Activated naive CD8-positive, alpha-beta T cell treated with anti-CD3 and anti-CD28 coated beads, Interleukin-2, amount 50 U/mL, for 24 hours (primary cell): ENCODE measurements around the gene IL21.
"Not testable (repeated sequence)": the region's sequence is repeated elsewhere in the genome, so short reads cannot be mapped to it uniquely, and the experiment has no call there.

ENCODE experiments used
- ATAC-seq: fragments of 150-1000 bp; cut with Tn5 transposase; one replicate; pipeline ENCODE4 v1.10.0; 2021
- DNase-seq: peaks from one replicate; pipeline ENCODE4 v3.0.0; 2021
- H3K27ac Mint-ChIP-seq: one replicate; pipeline ENCODE4 v1.8.0; 2021; ENCODE audit warnings: mild to moderate bottlenecking, mixed read lengths
- H3K27me3 Mint-ChIP-seq: one replicate; pipeline ENCODE4 v1.8.0; 2021; ENCODE audit warnings: mixed read lengths
- H3K36me3 Mint-ChIP-seq: one replicate; pipeline ENCODE4 v1.8.0; 2021; ENCODE audit warnings: low read depth, mixed read lengths
- H3K4me1 Mint-ChIP-seq: one replicate; pipeline ENCODE4 v1.8.0; 2021; ENCODE audit warnings: mixed read lengths
- H3K4me3 Mint-ChIP-seq: one replicate; pipeline ENCODE4 v1.8.0; 2021; ENCODE audit warnings: mild to moderate bottlenecking, moderate library complexity, mixed read lengths
- H3K9me3 Mint-ChIP-seq: one replicate; pipeline ENCODE4 v1.8.0; 2021; ENCODE audit warnings: mixed read lengths

Gene IL21

DNA sequence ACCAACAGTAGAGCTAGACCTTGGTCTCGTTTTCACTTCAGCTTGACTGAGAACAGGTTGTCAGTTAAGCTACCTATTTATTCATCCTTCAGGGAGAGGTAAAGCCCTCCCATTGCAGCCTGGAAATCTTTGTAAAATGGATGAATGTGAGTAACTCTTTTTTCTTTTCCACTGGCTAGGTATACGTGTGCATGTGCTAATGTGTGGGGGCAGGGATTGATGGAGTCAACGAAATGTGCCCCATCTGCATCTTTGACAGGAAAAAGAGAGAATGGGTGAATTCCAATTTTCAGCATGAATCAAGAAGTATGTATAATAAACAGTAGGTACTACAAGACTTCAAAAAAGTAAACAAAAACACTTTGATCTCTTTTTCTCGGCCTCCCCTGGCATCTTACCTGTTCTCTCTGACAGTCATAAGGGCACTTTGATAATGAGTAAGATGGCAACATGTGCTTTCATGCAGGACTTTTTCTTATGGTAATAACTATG is at the start of gene IL21:
Gene IL21 (minus strand): TSS at position 51 of the 492 bp plus-strand sequence. CDS start 55 bp downstream, outside the sequence.
- peak within 1 kb of the TSS; percentile 28 for H3K27ac Mint-ChIP-seq
- H3K36me3 Mint-ChIP-seq: no peaks in the 10 kb centered on the region
- H3K4me3 Mint-ChIP-seq: peak within 1 kb of the TSS; percentile 59
- DNase-seq: no peak
- H3K4me1 Mint-ChIP-seq: peaks cover 23% of the 10 kb centered on the region
- ATAC-seq: no peak
- H3K27me3 Mint-ChIP-seq: peaks cover 8% of the 10 kb centered on the region
- no peaks in the 10 kb centered on the region for H3K9me3 Mint-ChIP-seq

DNA sequence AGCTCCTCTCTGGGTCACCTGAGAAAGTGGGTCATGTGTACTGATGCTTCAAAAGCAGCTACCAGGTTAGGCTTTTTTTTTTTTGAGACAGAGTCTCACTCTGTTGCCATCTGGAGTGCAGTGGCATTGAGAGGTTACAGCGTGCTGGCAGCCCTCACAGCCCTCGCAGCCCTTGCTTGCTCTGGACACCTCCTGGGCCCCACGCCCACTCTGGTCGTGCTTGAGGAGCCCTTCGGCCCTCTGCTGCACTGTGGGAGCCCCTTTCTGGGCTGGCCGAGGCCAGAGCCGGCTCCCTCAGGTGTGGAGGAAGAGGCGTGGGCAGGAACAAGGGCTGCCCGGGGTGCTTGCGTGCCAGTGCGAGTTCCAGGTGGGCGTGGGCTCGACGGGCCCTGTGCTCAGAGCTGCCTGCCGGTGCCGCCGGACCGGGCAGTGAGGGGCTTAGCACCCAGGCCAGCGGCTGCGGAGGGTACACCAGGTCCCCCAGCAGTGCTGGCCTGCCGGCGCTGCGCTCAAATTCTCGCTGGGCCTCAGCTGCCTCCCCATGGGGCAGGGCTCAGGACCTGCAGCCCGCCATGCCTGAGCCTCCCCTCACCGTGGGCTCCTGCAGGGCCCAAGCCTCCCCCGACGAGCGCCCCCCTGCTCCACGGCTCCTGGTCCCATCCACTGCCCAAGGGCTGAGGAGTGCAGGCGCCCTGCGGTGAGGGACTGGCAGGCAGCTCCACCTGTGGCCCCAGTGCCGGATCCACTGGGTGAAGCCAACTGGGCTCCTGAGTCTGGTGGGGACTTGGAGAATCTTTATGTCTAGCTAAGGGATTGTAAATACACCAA is 49.3 kb upstream of the IL21 start:
- H3K27ac Mint-ChIP-seq: peak overlapping the region; percentile 2
- H3K4me1 Mint-ChIP-seq: peaks cover 59% of the 10 kb centered on the region
- ATAC-seq (no peak), DNase-seq (no peak)
- H3K4me3 Mint-ChIP-seq: no peak overlapping the region
- no peaks in the 10 kb centered on the region for H3K9me3 Mint-ChIP-seq
- H3K36me3 Mint-ChIP-seq: no peaks in the 10 kb centered on the region
- no peaks in the 10 kb centered on the region for H3K27me3 Mint-ChIP-seq

DNA sequence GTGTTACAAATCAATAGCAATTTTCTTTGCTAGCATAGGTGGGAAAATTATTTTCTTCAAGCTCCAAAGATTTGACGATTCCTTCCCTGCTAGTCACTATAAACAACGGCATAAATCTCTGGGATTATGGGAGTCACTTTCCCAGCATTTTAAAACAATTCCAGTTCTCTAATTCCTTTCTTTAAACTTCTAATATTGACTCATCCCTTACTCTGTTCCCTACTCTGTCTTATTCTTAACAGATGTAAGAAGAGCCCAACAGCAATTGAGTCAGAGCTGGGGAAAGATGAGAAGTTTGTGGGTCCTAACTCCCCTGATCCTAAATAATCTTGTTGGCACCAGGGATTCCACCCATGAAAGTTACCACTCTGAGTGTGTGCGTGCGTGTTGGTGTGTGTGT is 47.4 kb upstream of the IL21 start:
- no peak for DNase-seq
- Mint-ChIP-seq H3K36me3 (no peaks in the 10 kb centered on the region), H3K4me1 (peaks cover 58% of the 10 kb centered on the region), H3K9me3 (no peaks in the 10 kb centered on the region), H3K27me3 (no peaks in the 10 kb centered on the region), H3K27ac (peak overlapping the region; percentile 53), H3K4me3 (no peak overlapping the region)
- no peak for ATAC-seq

DNA sequence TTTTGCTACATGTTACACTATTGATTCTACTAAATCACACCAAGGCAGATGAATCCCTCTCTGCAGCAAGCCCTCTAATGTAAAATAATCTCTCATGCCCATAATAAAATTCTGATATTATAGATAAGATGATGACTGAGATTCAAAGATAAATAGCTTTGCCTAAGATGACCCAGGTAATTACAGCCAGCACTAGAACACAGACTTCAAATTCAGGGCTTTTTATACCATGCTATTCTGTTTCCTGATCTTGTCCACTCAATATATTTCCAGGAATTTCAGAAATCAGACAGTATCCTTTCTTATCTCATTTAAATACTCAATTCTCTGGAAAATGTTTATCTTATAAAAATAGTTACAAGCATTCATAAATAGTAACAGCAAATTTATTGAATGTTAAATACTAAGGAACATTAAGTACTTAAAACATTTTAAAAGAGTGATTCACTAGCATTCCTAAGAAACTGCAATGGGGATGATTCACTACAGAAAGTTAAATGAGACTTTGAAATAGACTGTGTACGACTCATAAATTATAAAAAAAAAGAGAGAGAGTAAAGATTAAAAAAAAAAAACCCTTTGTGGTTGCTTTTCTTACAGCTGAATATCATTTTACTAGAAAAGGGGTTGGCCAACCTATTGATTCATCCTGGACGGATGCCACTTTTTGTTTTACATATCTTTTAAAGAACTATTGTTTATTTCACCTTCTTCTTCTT is 45.8 kb upstream of the IL21 start:
- H3K27me3 Mint-ChIP-seq: no peaks in the 10 kb centered on the region
- no peak for DNase-seq
- peaks cover 61% of the 10 kb centered on the region for H3K4me1 Mint-ChIP-seq
- H3K9me3 Mint-ChIP-seq: no peaks in the 10 kb centered on the region
- H3K4me3 Mint-ChIP-seq: peak overlapping the region; percentile 28
- peak; percentile 73 for ATAC-seq
- peak overlapping the region; percentile 85 for H3K27ac Mint-ChIP-seq
- H3K36me3 Mint-ChIP-seq: no peaks in the 10 kb centered on the region

DNA sequence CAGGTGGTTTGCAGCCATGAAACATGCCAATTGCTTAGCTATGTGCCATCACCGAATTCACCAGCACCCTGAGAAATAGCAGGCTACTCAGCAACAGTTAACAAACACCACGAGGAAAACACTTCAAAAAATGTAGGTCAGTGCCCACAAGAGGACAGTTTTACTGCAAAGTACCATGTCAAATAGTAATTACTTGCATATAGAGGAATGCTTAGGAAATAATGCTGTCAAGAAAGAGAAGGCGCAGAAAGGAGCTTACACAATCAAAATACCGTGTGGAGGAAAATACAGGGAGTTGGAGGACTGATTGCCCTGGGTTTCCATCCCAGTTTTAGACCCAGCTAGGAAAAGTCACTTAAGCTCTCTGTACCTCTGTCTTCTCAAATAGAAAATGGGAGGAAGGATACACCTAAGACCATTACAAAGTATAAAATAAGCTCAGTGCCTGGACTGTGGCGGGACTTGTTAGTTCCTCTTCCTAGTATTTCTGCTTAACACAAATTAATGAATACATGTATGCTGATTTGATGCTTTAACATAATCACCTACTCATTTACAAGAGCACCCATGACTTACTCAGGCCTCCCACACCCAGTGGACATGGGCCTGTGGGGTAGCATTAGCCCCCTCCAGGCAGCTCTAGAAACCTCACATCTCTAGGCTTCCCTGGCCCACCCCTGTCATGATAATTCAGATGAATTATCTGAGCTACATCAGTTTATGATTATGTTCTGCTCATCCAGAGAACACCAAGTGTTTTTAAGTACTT is 44.5 kb upstream of the IL21 start:
- ATAC-seq: no peak

DNA sequence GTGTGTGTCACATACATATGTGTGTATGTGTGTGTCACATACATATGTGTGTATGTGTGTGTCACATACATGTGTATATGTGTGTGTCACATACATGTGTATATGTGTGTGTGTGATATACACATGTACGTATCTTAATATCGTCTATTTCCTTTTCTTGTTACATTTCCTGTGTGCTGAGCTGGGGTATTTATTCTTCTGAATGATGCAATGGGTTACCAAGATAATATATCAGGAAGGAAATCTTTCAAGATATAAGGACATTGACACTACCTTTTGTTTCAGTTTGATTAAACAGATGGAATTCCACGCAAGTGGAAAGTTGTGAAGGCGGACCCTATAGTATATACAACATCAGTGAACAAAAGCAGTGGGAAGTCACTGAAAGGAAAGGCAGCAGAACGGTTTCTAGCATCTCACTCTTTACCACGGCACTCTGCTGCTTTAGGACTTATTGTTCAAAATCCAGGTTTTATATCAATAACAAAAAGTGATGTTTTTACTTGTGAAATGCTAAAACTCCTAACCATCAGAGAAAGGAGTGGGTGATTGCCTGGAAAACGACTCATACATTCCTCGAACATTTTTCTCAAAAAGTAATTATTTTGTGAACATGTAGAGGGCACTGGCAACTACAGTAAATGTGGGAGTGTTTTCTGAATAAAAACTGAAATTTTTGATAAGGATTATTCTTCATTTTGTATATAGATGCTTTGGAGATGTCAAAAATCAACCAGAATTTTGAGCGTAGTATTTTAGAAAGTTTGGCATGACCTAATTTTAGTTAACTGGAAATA is 43.1 kb upstream of the IL21 start:
- peaks cover 75% of the 10 kb centered on the region for H3K4me1 Mint-ChIP-seq
- H3K27ac Mint-ChIP-seq: peak overlapping the region; percentile 77
- no peaks in the 10 kb centered on the region for H3K36me3 Mint-ChIP-seq
- no peaks in the 10 kb centered on the region for H3K9me3 Mint-ChIP-seq
- ATAC-seq: peak; percentile 26
- peak overlapping the region; percentile 37 for H3K4me3 Mint-ChIP-seq
- no peaks in the 10 kb centered on the region for H3K27me3 Mint-ChIP-seq
- DNase-seq: no peak

More for the DNA sequence above, 44.5 kb upstream of the IL21 start:
- no peaks in the 10 kb centered on the region for H3K27me3 Mint-ChIP-seq
- no peak overlapping the region for H3K4me3 Mint-ChIP-seq
- peaks cover 70% of the 10 kb centered on the region for H3K4me1 Mint-ChIP-seq
- H3K9me3 Mint-ChIP-seq: no peaks in the 10 kb centered on the region
- peak overlapping the region; percentile 85 for H3K27ac Mint-ChIP-seq
- no peak for DNase-seq
- no peaks in the 10 kb centered on the region for H3K36me3 Mint-ChIP-seq

DNA sequence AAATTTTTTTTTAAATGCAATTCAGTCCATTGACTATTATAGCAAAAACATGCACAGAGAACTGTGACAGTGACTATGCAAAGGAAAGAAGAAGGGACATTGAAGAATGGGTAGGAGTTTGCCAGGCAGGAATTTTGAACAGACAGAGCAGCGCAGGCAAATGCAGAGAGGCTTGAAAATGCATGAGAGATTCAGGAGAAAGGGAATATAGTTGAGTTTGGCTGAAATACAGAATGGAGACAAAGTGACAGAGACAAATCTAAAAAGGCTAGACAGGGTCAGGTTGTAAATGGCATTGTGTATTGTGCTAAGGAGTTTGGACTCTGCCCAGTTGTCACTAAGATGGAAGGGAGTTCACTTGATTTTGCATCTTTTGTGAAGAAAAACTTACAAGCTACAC is 42.4 kb upstream of the IL21 start:
- peaks cover 75% of the 10 kb centered on the region for H3K4me1 Mint-ChIP-seq

DNA sequence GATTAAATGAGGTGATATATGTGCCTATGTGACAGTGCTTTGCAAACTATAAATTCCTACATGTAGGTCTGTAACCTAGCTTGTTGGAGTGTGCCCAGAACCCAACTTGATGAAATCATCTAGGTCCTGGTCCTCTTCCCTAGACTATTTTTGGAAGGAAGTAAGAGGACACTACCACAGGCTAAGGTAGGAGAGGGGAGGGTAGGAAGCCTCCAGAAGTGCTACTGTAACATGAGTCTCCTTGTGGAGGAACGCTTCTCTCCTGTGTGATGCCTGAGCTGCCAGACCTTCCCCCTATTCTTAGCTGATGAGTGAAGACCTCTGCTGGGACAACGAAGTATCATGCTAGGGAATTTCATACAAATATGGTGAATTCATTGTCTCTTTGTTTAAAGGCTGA is 41.8 kb upstream of the IL21 start:
- Mint-ChIP-seq H3K4me3 (no peak overlapping the region), H3K9me3 (peaks cover 4% of the 10 kb centered on the region), H3K4me1 (peaks cover 75% of the 10 kb centered on the region), H3K27me3 (no peaks in the 10 kb centered on the region), H3K27ac (peak overlapping the region; percentile 47), H3K36me3 (peaks cover 2% of the 10 kb centered on the region)
- ATAC-seq (no peak), DNase-seq (no peak)

More for the DNA sequence above, 42.4 kb upstream of the IL21 start:
- Mint-ChIP-seq H3K4me3 (no peak overlapping the region), H3K27ac (peak overlapping the region; percentile 47), H3K36me3 (no peaks in the 10 kb centered on the region), H3K9me3 (peaks cover 2% of the 10 kb centered on the region), H3K27me3 (no peaks in the 10 kb centered on the region)
- no peak for DNase-seq
- ATAC-seq: no peak

DNA sequence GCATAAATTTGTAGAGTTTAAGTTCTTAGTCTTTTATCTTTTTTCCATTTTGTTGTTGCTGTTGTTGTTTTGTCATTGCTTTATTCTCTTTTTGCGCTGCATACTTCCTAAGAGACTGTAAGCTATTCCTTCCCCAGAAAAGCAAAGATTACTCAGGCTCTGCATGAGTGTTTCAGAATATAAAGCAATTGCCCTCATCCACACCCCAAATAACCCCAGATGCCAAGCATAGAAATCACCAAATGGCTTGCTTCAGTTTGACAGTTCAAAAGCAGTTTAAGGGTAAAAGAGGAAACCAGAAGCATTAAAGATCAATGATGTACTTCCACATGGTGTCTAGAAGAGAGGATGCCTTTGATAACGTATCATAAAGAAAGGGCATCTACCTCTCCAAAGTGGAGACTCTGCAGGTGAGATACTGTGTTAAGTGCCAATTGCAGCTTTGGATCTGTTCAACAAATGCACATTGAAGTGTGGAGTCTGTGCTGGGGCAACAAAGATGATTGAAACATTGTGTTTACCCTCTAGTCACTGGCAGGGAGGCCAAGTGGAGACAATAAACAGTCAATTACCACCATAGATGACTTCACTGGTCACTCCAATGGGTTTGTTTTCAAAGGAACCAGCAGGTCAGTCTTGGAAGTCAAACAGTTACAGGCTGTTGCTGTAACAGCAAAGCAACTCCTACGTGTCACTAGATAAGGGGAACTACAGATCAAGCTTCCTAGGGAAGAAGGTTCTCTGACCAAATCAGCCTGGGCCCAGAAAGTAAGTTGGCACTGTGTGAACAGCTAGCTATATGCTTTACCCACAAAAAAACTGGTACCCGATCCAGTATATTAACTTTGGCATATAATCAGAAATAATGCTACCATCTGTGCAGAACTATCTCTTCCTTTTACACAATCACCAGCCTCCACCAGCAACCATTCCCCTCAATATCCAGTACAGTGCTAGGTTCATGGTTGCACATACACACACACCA is 40.6 kb upstream of the IL21 start:
- Mint-ChIP-seq H3K4me1 (peaks cover 73% of the 10 kb centered on the region), H3K9me3 (peaks cover 11% of the 10 kb centered on the region), H3K27me3 (no peaks in the 10 kb centered on the region), H3K36me3 (peaks cover 8% of the 10 kb centered on the region), H3K27ac (no peak overlapping the region), H3K4me3 (no peak overlapping the region)
- no peak for DNase-seq
- ATAC-seq: no peak

DNA sequence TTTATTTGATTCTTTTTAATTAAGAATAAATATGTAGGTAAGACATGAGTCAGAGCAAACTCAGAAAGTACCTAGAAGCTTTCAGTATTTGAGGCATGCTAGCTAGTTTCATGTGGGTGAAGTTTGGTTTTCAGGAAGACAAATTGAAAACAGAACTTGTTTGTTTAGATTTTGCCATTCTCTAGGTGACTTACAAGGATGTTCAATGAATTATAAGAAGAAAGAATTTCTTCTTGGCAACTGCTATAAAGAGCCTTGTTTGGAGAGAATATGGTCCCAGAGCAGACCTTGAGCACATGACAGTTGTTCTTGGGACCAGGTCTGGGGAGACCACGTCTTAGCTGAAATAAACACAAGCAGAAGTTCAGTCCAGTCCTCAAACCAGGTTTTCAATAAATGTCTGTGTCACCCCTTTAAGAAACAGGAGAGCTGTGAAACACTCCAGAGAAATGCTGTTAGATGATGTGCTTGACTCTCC is 38.0 kb upstream of the IL21 start:
- peaks cover 11% of the 10 kb centered on the region for H3K9me3 Mint-ChIP-seq

DNA sequence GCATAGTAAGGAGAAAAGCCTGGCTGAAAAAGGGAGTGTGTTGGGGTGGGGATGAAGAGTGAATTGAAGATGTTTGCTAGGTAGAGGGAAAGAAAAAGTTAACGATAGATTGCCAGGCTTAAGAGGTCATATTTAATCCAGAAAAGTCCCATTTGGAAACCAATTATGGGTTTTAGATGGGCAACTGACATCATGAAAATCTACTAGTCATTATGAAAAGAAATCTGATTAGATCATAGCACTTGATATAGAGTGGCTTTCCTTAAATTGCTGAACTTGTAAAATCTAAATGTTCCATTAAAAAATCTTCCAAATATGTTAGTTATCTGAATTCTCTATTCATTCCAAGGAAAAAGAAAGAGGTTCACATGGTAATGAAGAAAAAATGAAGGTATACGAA is 37.5 kb upstream of the IL21 start:
- H3K9me3 Mint-ChIP-seq: peaks cover 11% of the 10 kb centered on the region
- peak overlapping the region; percentile 83 for H3K27ac Mint-ChIP-seq
- H3K27me3 Mint-ChIP-seq: no peaks in the 10 kb centered on the region
- DNase-seq: no peak
- H3K36me3 Mint-ChIP-seq: peaks cover 8% of the 10 kb centered on the region
- H3K4me3 Mint-ChIP-seq: peak overlapping the region; percentile 39
- peaks cover 47% of the 10 kb centered on the region for H3K4me1 Mint-ChIP-seq
- peak; percentile 59 for ATAC-seq

More for the DNA sequence above, 38.0 kb upstream of the IL21 start:
- Mint-ChIP-seq H3K27me3 (no peaks in the 10 kb centered on the region), H3K27ac (peak overlapping the region; percentile 83), H3K4me3 (no peak overlapping the region), H3K4me1 (peaks cover 50% of the 10 kb centered on the region), H3K36me3 (peaks cover 8% of the 10 kb centered on the region)
- DNase-seq (no peak), ATAC-seq (peak; percentile 85)

DNA sequence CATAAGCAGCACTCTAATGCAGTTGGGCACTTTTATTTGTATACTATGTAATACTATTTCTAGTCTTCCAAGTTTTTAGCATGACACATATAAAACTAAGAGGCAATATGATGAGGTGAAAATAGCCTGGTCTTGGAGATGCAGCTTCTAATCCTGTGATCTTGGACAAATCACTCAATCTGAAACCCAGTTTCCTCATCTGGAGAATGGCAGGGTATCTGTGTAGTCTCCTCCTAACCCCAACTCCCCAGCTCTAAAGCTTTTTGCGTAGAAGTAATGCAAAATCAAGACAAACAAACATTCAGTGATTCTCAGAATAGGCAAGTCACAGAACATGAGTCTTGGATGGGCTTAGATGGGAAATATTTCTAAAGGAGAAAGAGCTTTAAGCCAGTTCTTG is 36.7 kb upstream of the IL21 start:
- Mint-ChIP-seq H3K4me3 (no peak overlapping the region), H3K9me3 (peaks cover 11% of the 10 kb centered on the region), H3K4me1 (peaks cover 41% of the 10 kb centered on the region), H3K27ac (peak overlapping the region; percentile 83), H3K27me3 (no peaks in the 10 kb centered on the region), H3K36me3 (peaks cover 8% of the 10 kb centered on the region)
- no peak for ATAC-seq
- DNase-seq: no peak

DNA sequence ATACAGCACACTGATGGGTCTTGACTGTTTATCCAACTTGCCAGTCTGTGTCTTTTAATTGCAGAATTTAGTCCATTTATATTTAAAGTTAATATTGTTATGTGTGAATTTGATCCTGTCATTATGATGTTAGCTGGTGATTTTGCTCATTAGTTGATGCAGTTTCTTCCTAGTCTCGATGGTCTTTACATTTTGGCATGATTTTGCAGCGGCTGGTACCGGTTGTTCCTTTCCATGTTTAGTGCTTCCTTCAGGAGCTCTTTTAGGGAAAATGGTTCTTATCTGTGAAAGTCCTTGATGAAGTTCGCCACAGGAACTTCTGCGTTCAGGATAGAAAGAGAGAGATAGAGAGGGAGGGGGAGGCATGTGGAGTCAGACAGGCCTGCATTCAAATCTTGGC is 35.7 kb upstream of the IL21 start:
- not testable (repeated sequence) for H3K36me3 Mint-ChIP-seq, ATAC-seq, H3K4me3 Mint-ChIP-seq, H3K27ac Mint-ChIP-seq, DNase-seq, H3K27me3 Mint-ChIP-seq
- peaks cover 11% of the 10 kb centered on the region for H3K9me3 Mint-ChIP-seq
- H3K4me1 Mint-ChIP-seq: peaks cover 42% of the 10 kb centered on the region
